Left renal cortex interstitium (tissue), 4 donors: Measurements from ENCODE around the gene UBL3. TPM values are rescaled to one million over a fixed set of nuclear protein-coding genes. Genes with fewer than 3 reads are reported as not detected.

Experiments
- DNase-seq, 4 donors: peaks; one replicate each; pipeline ENCODE4 v3.0.0-alpha.2; 2013; ENCODE audit warnings: low read depth in 4 of 4, low spot score in 2 of 4, missing footprints in 1 of 4
- polyA plus RNA-seq, 4 donors: library from polyadenylated mRNA; unstranded; fragments of 120-200 nt; gene quantifications; one replicate each; pipeline ENCODE4 v1.2.1, GENCODE V29; 2013; ENCODE audit not compliant: insufficient read length in 4 of 4

UBL3 gene, protein sequence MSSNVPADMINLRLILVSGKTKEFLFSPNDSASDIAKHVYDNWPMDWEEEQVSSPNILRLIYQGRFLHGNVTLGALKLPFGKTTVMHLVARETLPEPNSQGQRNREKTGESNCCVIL
- 10 to 100 TPM; 38.4 to 51.3 (median 45.4) TPM for polyA plus RNA-seq

DNA sequence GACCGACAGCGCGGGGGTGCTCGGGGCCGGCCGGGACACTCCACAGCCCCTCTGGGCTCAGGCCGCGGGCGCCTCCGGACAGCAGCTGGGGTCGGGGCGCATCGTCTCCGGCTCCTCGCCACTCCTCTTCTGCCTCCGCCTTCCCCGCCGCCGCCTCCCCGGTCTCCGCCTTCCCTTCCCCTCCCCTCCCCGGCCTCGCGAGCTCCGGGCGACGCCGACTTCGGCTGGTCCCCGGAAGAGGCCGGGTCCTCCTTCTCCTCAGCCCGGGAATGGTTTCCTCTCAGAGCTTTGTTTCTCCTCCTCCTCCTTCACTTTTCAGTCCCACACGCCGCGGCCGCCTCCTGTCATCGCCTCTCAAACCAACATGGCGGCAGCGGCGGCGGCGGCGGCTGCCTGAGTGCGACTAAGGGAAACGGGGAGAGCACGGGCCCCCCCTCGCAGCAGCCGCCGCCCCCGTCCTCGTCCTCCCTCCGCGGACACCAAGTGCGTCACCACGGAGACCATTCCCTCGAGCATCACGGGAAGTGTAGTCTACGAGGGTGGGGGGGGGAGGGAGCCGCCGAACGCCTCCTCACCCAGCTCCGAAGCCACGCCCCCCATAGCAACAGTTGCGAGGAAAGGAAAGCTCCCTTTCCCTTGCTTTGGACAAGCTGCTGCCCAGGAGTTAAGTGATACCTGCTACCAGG lies at the start of gene UBL3:
TSS of gene UBL3 (minus strand) at position 405 of the 686 bp plus-strand sequence. CDS start 1,079 bp downstream, outside the sequence.
- DNase-seq, result peak; percentile 85 to 98 (median 96)

DNA sequence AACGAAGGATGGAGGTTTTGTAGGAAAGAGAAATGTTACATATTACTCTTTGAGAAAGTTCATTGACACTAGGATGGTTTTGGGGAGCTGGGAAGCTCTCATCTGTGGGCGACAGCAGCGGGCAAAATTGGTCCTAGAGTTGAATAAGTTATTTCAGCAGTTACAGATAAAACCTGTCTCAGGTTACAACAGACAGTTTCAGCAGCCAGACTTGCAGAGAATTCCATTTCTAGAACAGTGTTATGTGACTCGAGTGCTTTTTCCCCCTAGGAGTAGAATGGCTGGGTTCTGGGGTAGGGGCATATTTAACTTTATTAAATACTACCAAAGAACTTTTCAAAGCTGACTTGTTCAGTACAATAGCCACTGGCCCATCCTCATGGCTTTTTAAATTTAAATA lies 46.7 kb upstream of the UBL3 start:
- DNase-seq, result no peak

DNA sequence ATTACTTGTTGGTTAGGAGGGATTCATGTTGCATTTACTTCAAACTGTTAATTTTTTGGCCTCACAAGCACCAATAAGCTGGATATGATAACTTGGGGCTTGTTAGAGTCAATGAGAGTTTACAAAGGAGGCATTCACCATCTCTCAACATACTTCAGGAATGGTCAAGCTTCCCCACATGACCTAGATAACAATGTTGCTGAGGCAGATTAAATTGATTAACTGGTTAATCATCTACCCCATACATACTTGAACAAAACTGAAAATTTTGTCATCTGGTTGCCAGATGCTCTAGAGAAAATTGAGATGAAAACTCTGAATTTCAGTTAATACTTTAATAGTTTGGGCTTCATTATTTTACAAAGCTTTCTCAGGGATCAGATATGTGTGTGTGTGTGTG lies 43.0 kb upstream of the UBL3 start:
- no peak for DNase-seq

DNA sequence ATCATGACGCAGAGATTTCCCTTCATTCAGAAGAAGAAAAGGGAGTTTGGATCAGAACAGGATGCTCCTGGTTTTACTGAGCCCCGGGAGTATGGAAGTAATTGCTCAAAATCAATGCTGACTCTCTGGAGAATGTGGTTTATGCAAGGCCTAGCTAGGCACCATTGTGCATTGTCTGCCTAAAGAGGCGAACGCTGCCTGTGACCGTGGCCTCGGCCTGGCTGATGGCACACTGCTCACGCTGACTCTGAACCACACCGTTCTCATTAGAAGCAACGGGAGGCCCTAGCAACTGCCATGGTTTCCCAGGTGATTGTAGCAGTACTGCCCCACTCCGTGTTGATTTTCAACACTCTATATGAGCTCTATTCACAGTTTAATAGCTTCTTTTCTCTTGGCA lies 41.7 kb upstream of the UBL3 start:
- no peak for DNase-seq

DNA sequence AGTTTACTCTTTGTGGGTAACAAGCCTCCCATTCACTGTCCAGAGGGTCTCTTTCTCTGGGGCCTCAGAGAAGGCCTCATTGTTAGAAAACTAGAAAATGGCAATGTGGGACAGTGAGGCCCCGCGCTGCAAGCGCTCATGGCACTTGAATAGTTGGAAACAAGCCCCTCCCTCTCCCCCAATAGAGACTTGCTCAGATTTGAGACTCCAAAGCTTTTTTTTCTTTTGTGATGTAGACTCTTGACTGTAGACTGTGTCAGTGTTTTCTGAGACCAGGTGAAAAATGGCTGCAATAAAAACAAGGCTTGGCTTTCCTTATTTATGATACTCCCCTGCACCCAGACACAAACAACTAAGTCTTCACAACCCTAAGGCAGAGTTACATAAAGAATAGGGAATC lies 38.7 kb upstream of the UBL3 start:
- no peak for DNase-seq

DNA sequence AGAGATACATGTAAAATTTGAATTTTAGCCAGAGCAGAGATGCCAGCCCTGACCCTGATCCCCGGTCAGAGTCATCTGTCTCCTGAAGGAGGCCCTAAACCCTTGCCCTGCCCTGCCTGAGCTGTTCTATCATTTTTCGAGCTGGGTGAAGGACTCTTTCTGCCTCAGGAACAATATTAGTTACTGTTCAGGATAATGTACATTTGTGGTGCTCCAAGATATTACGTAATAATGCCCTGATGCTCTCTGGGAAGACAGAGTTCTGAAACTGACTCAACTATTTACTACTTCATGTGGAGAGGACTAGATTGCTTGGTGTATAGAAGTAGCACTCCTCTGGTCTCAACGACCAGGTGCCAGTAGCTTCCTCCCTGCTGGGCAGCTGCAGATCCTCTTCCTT lies 37.9 kb upstream of the UBL3 start:
- no peak for DNase-seq

DNA sequence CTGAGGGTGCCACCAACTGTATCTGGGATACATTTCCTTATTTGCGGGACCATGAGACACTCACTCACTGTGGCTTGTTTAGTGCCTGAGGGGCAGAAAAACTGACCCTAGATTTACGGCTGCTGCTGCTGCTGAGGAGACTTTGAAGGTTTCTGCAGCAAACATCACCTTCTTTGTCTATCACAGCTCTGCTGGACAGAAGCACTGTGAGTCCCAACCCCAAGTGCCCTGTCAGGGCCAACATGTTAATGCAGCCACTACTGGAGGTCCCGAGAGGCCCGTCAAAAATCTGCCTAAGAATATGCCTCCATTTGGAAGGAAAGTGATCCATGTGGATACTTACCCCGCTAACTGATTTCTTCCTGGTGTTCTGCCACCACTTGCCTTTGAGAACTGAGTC lies 37.3 kb upstream of the UBL3 start:
- no peak for DNase-seq

DNA sequence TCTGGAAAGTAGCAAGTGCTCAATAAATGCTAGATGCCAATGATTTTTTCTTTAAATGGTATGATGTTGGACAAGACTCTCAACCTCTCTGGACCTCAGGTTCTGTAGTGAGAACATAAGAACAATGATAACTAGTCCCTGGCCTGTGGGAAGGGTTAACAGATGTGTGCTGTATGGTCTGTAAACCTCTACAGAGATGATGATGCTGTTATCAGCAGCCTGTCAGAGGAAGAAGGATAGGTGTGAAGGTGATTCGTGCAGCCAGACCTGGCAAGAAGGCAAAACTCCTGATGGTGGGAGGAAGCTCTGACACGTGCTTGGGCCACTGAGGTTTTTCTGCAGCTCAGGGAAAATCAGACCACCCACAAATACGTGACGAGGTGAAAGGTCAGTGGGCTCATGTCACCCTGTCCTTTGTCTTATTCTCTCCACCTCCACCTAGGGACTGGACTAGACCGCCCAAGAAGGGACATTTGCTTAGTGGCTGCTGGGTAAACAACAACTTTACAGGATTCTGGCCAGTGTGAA lies 36.7 kb upstream of the UBL3 start:
- DNase-seq, result no peak

DNA sequence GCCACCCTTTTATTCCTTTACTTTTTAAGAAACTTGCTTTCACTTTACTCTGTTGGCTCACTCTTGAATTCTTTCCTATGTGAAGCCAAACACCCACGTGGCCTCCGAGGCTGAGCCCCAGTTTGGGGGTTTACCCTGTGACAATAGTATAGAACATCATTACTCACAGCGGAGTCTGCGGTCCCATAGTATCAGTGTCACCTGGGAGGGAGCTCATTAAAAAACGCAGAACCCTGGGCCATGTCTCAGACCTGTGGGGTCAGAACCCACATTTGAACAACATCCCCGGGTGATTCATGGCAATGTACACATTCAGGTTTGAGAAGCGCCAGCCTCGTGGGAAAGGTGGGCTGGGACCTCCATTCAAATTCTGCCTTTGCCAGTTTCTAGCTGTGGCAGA lies 36.0 kb upstream of the UBL3 start:
- no peak for DNase-seq

DNA sequence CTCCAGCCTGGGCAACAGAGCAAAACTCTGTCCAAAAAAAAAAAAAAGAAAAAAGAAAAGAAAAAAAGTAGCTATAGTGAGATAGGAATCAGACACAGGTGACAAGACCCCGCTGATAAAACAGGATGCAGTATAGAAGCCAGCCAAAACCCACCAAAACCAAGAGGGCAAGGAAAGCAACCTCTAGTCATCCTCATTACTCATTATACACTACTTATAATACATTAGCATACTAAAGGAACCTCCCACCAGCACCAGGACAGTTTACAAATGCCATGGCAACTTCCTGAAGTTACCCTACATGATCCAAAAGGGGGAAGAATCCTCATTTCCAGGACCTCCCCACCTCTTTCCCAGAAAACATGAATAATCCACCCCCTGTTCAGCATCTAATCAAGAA lies 35.6 kb upstream of the UBL3 start:
- no peak for DNase-seq

DNA sequence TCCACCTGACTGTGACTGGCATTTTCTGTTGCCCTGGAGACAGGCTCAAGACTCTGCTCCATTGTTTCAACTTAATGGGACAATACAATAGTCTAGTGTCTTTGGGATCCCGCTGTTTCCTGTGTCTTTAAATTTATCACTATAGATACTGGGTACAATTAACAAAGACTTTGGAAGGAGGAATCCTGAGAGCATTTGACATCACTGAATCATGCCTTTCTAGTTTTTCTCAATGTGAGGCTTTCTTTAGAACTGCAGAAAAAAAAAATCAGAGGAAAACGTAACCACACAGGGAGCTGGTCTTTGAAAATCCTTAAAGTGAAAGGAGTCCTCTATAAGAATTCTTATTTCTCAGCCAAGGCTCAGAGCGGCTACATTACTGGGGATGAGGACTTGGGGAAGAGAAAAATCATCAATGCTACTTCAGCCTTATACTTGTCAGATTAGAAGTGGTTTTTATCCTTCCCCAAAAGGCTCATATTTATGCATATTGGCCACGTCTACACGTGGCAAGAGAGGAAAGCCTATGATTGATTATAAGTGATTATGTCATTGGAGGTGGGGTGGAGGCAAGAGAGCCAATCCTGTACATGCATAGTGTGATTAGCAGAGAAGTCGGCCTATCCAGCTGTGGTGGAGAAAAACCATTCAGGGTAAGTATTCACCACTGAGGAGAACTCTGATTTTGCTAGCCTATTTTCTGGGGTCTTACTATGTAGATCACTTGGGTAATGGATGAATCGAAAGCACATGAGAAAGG lies 34.4 kb upstream of the UBL3 start:
- no peak for DNase-seq

DNA sequence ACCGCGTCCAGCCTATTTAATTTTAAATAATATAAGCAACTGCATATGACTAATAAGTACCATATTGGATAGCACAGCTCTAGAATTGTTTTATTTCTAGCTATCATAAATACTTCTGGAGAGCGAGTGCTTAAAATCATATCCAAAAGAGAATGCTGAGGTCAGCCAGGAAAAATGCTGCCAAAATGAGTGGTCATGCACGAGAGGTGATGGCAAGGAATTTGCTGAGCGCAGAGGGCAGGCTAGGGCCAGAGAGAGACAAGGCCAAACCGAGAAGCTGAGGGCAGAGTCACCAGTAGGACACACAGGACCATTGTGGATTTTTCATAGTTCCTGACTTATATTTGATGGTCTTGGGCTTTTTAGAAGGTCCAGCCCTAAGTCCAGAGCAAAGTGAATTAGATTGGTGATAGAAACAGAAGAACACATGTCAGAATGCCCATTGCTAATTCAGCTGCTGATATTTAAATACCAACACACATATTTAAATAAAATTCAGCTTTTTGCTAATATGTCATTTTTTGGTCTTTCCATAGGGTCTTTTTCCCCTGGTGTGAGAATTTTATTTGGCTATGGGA lies 33.6 kb upstream of the UBL3 start:
- DNase-seq, result no peak

DNA sequence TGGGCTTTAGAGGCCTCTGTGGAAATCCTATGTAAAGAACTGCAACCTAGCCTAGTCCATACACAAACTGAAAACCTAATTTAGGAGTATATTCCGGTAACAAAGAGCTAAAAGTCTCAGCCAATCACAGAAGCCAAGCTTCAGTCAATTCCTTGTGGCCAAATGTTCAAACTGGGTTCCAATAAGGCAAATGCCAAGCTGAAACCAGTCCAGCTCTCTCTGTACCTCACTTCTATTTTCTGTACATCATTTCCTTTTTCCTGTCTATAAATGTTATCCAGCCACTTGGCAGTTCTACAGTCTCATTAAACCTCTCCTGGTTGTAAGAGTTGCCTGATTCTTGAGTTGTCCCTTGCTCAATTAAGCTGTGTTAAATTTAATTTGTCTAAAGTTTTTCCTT lies 31.7 kb upstream of the UBL3 start:
- DNase-seq, result no peak

DNA sequence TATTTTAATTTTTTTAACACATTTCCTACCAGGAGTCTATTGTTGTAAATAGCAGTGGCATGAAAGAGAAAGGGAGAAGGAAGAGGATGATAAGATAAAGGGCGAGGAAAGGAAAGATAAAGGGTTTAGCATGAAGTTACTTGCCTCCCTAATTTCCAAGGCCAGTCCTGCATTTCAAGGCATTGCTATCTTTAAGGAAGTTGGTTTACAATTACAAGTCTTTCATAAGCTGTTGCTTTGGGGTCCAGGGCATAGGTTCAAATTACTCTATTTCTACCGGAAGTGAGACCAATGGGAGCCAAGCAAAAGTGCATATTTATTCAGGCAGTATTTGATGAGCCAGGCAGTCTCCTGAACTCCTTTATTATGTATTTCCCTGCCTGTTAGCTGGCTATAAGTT lies 27.7 kb upstream of the UBL3 start:
- DNase-seq, result no peak

DNA sequence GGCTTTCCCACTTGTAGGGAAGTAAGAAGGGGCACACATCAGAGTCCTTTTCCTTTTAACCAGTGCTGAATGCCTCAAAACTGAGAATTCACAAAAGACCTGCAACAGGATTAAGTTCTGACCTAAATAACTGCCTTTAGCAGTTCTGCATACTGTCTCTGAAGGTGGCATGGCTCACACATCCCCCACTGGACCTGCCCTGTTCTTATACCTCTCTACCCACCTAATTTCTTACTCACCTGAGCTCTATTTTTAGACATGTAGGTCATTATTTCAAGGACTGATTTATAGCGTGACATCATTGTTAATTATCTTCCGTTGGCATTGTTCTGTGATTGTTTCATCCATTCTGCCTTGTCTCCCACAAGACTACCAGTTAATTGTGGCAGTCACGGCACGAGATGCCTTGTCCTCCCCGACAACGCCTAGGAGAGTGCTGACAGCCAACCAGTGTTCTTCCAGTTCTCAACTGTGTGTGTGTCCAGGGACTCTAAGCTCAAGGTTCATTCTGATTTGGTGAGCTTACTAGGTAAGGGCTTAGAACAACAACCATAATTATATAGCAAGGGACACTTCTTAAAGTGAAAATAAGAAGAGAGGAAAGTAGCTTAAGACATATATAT lies 27.1 kb upstream of the UBL3 start:
- no peak for DNase-seq

DNA sequence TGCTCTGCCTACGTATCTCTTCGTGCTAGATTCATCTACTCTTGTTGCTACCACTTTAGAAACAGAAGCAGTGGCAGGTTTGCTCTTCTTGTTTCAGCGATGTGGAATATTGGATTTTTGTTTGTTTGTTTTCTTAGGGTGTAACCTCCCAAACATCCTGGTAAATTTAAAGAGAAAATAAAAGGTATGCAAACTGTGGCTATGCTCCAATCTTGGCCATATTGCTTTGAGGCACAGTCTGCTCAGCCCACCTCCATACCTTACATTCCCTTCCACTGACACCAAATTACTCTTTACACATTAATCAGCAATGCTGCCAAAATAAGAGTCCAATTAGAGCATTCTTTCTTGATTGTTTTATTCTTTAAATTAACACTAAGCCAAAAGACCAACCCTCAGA lies 25.2 kb upstream of the UBL3 start:
- DNase-seq, result no peak

DNA sequence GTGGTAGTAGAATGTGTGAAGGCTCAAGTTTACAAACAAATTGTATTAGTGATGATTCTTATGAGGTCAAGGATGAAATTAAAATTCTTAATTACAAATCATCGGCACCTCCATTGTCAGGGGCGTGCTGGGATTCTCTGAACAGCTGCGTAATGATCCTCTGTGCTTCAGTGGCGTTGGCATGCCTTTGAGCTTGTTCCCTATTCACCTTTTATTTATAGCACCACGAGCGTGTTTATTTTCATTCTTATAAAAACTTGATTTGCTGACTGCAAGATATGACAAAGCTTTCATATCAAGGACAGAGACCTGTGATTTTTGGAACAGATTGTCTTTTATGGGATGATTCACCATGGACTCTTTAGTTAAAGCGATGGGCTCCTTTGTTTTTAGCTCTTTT lies 18.2 kb upstream of the UBL3 start:
- DNase-seq, result no peak

DNA sequence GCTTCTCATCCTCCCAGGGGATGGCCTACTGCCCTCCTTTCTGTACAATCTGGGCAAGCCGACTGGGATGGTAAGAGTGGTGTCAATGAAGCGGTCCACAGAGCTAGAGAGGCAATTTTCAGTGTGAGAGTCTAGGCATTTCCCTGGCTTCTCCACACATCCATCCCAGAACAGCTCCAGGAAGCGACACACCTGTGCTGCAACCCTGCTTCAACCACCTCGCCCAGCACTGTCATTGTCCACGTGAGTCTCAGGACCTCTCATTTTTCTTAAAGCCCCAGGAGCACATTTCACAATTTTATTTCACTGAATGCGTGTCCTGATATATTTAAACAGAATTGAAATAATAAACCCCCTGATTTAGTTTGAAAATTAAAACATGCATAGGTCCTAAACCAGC lies 15.5 kb upstream of the UBL3 start:
- DNase-seq, result no peak

DNA sequence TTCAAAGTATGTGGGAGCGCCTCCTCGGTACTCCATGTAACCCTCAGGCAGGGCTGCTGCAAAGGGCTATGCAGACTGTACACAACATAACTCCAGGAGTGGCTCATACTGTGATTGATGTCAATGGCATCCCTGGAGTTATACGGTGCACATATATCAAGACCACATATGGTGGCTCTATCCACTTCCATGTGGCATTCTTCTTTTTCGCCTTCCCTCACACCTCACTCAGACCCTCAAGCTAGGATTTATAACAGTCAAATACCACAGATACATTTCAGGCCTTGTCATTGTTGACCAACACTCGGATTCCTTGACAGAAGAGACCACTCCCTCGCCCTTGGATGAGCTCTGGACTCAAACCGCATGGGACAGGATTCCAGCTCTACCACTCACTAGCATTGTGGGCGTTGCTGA lies 11.3 kb upstream of the UBL3 start:
- no peak for DNase-seq

DNA sequence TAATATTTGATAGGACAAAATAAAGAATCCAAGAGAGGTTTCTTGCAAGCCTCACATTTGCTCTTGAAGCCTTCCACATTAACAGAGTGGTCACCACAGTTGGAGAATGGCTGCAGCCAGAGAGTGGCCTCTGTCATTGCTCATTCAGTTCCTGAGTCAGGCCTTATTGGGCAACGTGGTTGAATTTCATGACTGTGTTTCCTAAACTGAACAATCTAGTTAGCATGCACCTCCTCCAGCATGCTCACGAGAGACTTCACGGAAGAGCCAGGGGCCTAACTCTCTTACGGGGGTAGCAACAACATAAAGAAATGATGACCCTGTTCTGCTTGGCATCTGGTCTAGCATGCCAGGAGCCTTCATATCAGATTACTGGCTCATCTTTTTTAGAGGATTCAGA lies 9.6 kb upstream of the UBL3 start:
- no peak for DNase-seq

DNA sequence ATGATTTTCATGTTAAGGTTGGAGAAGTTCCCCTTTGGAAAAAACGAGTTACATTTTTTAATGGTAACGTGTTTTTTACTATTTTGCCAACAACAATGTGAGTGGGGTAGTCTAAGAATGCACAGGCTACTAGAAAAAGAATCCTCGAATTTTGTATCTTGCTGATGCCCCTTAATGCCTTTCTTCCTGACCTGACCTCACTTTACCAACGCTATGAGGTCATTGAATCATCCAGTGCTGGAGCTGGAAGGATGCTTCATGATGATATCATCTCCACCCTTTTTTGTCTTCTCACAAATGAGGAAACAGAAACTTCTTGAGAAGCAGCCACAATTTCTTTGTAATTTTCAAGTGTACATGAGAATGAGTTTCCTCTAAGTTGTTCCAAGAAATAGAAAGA lies 8.2 kb upstream of the UBL3 start:
- DNase-seq, result no peak
